Measurements from ENCODE around the gene IMMP2L. TPM values are rescaled to one million over a fixed set of nuclear protein-coding genes. Genes with fewer than 3 reads are reported as not detected.

The IMMP2L gene
- total RNA-seq, 1 experiment from 2014 or later: 13.6 TPM

- DNase-seq (ENCODE audit: low spot score): no peak
- H3K27ac Mint-ChIP-seq: no peak overlapping the region
- no peak overlapping the region for H3K4me3 Mint-ChIP-seq
- no peaks in the 10 kb centered on the region; the same call in 1 of the 2 replicates for H3K27me3 Mint-ChIP-seq (ENCODE audit: low read depth)
- peaks cover 28% of the 10 kb centered on the region for H3K9me3 Mint-ChIP-seq
- no peak for ATAC-seq
- POLR2A ChIA-PET: no interaction called here
- peaks cover 9% of the 10 kb centered on the region for H3K4me1 Mint-ChIP-seq
- CTCF ChIA-PET: no interaction called here
- H3K36me3 Mint-ChIP-seq: peaks cover 31% of the 10 kb centered on the region
- TF ChIP-seq NFATC4 (CRISPR knock-in tag; IDR thresholded peaks at IDR 0.05): no peak
- TF ChIP-seq AFF4 (CRISPR knock-in tag; IDR thresholded peaks at IDR 0.05; ENCODE audit: borderline replicate concordance): no peak
- TF ChIP-seq E2F5 (CRISPR knock-in tag; IDR thresholded peaks at IDR 0.05): no peak
- no peak for TF ChIP-seq USF2 (CRISPR knock-in tag; IDR thresholded peaks at IDR 0.05)
- TF ChIP-seq SMAD4 (CRISPR knock-in tag; IDR thresholded peaks at IDR 0.05): no peak
- TF ChIP-seq CREB1 (CRISPR knock-in tag; IDR thresholded peaks at IDR 0.05): no peak
- TF ChIP-seq ZBTB43 (CRISPR knock-in tag; IDR thresholded peaks at IDR 0.05): no peak
- no peak for TF ChIP-seq ARID4B (CRISPR knock-in tag; IDR thresholded peaks at IDR 0.05; ENCODE audit: borderline replicate concordance)
- TF ChIP-seq, protein P1, sequence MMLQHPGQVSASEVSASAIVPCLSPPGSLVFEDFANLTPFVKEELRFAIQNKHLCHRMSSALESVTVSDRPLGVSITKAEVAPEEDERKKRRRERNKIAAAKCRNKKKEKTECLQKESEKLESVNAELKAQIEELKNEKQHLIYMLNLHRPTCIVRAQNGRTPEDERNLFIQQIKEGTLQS (CRISPR knock-in tag; conservative IDR thresholded peaks at IDR 0.05): no peak
- TF ChIP-seq EMX1 (CRISPR knock-in tag; IDR thresholded peaks at IDR 0.05): no peak
- TF ChIP-seq AR (CRISPR knock-in tag; IDR thresholded peaks at IDR 0.05): no peak
- no peak for TF ChIP-seq CTCF (IDR thresholded peaks at IDR 0.05)
- TF ChIP-seq, protein P2, sequence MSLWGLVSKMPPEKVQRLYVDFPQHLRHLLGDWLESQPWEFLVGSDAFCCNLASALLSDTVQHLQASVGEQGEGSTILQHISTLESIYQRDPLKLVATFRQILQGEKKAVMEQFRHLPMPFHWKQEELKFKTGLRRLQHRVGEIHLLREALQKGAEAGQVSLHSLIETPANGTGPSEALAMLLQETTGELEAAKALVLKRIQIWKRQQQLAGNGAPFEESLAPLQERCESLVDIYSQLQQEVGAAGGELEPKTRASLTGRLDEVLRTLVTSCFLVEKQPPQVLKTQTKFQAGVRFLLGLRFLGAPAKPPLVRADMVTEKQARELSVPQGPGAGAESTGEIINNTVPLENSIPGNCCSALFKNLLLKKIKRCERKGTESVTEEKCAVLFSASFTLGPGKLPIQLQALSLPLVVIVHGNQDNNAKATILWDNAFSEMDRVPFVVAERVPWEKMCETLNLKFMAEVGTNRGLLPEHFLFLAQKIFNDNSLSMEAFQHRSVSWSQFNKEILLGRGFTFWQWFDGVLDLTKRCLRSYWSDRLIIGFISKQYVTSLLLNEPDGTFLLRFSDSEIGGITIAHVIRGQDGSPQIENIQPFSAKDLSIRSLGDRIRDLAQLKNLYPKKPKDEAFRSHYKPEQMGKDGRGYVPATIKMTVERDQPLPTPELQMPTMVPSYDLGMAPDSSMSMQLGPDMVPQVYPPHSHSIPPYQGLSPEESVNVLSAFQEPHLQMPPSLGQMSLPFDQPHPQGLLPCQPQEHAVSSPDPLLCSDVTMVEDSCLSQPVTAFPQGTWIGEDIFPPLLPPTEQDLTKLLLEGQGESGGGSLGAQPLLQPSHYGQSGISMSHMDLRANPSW (CRISPR knock-in tag; conservative IDR thresholded peaks at IDR 0.05; ENCODE audit: low read depth): no peak
- TF ChIP-seq ELF4 (CRISPR knock-in tag; IDR thresholded peaks at IDR 0.05; ENCODE audit: low read depth): no peak
- TF ChIP-seq MYBL2 (CRISPR knock-in tag; IDR thresholded peaks at IDR 0.05): no peak
- TF ChIP-seq ZNF138 (CRISPR knock-in tag; conservative IDR thresholded peaks at IDR 0.05): no peak
- TF ChIP-seq ZMAT4 (CRISPR knock-in tag; IDR thresholded peaks at IDR 0.05): no peak
- TF ChIP-seq KAT7 (CRISPR knock-in tag; IDR thresholded peaks at IDR 0.05; ENCODE audit: borderline replicate concordance): no peak
Observed at GRCh38 chr7:111593343-111593742, 31.1 kb upstream of the IMMP2L start.

Measured in WTC11 (cell line).